Neural cell (in vitro differentiated cells): ENCODE measurements around the gene SYT13. TPM values are rescaled to one million over a fixed set of nuclear protein-coding genes. Genes with fewer than 3 reads are reported as not detected.

Experiments used
- H2AFZ ChIP-seq: fragments of 200-600, 300-800 bp; sonication (generic), shearing (Covaris generic); 2 replicates; pipeline ENCODE4 v1.6.0; 2014; ENCODE audit warnings: low read depth, mild to moderate bottlenecking, antibody characterized with exemption, low read length, moderate library complexity
- H3F3A ChIP-seq: fragments of 200-600 bp; shearing (Covaris generic); 2 replicates; pipeline ENCODE4 v1.6.1; 2016; ENCODE audit warnings: mild to moderate bottlenecking, moderate library complexity, mixed read lengths, antibody characterized with exemption, low read length; ENCODE audit not compliant: insufficient read depth, poor library complexity, severe bottlenecking
- H3K27ac ChIP-seq: fragments of 200-600, 300-800 bp; sonication (generic), shearing (Covaris generic); 2 replicates; pipeline ENCODE4 v1.5.1; 2014; ENCODE audit warnings: mild to moderate bottlenecking, low read length, moderate library complexity
- H3K27me3 ChIP-seq: fragments of 300-800, 200-600 bp; sonication (generic), shearing (Covaris generic); 2 replicates; pipeline ENCODE4 v1.6.0; 2014; ENCODE audit warnings: mild to moderate bottlenecking, low read depth, low read length, moderate library complexity; ENCODE audit not compliant: insufficient read depth
- H3K36me3 ChIP-seq: fragments of 300-800, 200-600 bp; sonication (generic), shearing (Covaris generic); 2 replicates; pipeline ENCODE4 v1.5.1; 2014; ENCODE audit warnings: mild to moderate bottlenecking, antibody characterized with exemption, low read length, moderate library complexity; ENCODE audit not compliant: insufficient read depth
- H3K4me2 ChIP-seq: fragments of 300-800, 200-600 bp; sonication (generic), shearing (Covaris generic); 2 replicates; pipeline ENCODE4 v1.6.0; 2014; ENCODE audit warnings: mild to moderate bottlenecking, low read length
- H3K4me3 ChIP-seq: fragments of 300-800, 200-600 bp; sonication (generic), shearing (Covaris generic); 2 replicates; pipeline ENCODE4 v1.5.1; 2014; ENCODE audit warnings: mild to moderate bottlenecking, low read length, moderate library complexity
- H3K79me2 ChIP-seq: fragments of 200-600 bp; shearing (Covaris generic); replicated peaks from 2 replicates; pipeline ENCODE4 v1.6.0; 2014; ENCODE audit warnings: mild to moderate bottlenecking, low read length, moderate library complexity; ENCODE audit not compliant: insufficient read depth
- H3K9ac ChIP-seq: fragments of 300-800, 200-600 bp; sonication (generic), shearing (Covaris generic); 2 replicates; pipeline ENCODE4 v1.6.1; 2016; ENCODE audit warnings: mild to moderate bottlenecking, low read length, mixed read lengths
- H3K9me2 ChIP-seq: fragments of 200-600 bp; shearing (Covaris generic); 2 replicates; pipeline ENCODE4 v1.6.1; 2016; ENCODE audit warnings: mild to moderate bottlenecking, low read length, mixed read lengths; ENCODE audit not compliant: insufficient read depth
- H3K9me3 ChIP-seq: fragments of 200-600, 300-800 bp; sonication (generic), shearing (Covaris generic); 2 replicates; pipeline ENCODE4 v1.6.1; 2016; ENCODE audit warnings: mild to moderate bottlenecking, mixed run types, low read length, moderate library complexity, mixed read lengths
- H4K20me1 ChIP-seq: fragments of 200-600 bp; shearing (Covaris generic); 2 replicates; pipeline ENCODE4 v1.6.1; 2016; ENCODE audit warnings: mild to moderate bottlenecking, mixed run types; ENCODE audit not compliant: insufficient read depth
- CTCF ChIP-seq: fragments of 450-650 bp; IDR thresholded peaks from 2 replicates; pipeline ENCODE4 v1.5.1; 2014; ENCODE audit warnings: antibody characterized with exemption, mild to moderate bottlenecking, moderate library complexity; ENCODE audit not compliant: poor library complexity, severe bottlenecking
- EP300 ChIP-seq: fragments of 450-650 bp; conservative IDR thresholded peaks from 2 replicates; pipeline ENCODE4 v1.6.1; 2014; ENCODE audit warnings: antibody characterized with exemption, mild to moderate bottlenecking, moderate library complexity; ENCODE audit not compliant: poor library complexity, severe bottlenecking
- EZH2 ChIP-seq: fragments of 200-600, 300-800 bp; shearing (Covaris generic), sonication (generic); IDR thresholded peaks from 2 replicates; pipeline ENCODE4 v1.6.1; 2014; ENCODE audit warnings: antibody characterized with exemption, low read length, borderline replicate concordance, mild to moderate bottlenecking; ENCODE audit not compliant: insufficient read depth, poor library complexity, severe bottlenecking
- MXI1 ChIP-seq: fragments of 450-650 bp; conservative IDR thresholded peaks from 2 replicates; pipeline ENCODE4 v1.6.1; 2014; ENCODE audit warnings: antibody characterized with exemption, mild to moderate bottlenecking; ENCODE audit not compliant: poor library complexity, severe bottlenecking
- POLR2AphosphoS5 ChIP-seq: IDR thresholded peaks from 2 replicates; pipeline ENCODE4 v1.6.1; 2012
- RAD21 ChIP-seq: fragments of 450-650 bp; conservative IDR thresholded peaks from 2 replicates; pipeline ENCODE4 v1.6.1; 2014; ENCODE audit warnings: antibody characterized with exemption, mild to moderate bottlenecking, moderate library complexity
- REST ChIP-seq: IDR thresholded peaks from 2 replicates; pipeline ENCODE4 v1.6.1; 2012; ENCODE audit warnings: borderline replicate concordance
- SMC3 ChIP-seq: fragments of 450-650 bp; conservative IDR thresholded peaks from 2 replicates; pipeline ENCODE4 v1.6.1; 2014; ENCODE audit warnings: antibody characterized with exemption, mild to moderate bottlenecking, moderate library complexity; ENCODE audit not compliant: poor library complexity
- TAF1 ChIP-seq: IDR thresholded peaks from 2 replicates; pipeline ENCODE4 v1.6.1; 2012; ENCODE audit warnings: low read depth
- polyA plus RNA-seq: library from polyadenylated mRNA; depleted of rRNA; stranded (reverse); fragments of >200 nt; gene quantifications from 2 replicates; pipeline ENCODE4 v1.2.3, GENCODE V29; 2014

SYT13 gene
- polyA plus RNA-seq, 1 donor from 2014 or later: 60.8 TPM

GRCh38 chr11:45274206-45274605, 11.9 kb downstream of the SYT13 start:
- H3K4me3 ChIP-seq: no peak overlapping the region
- no peak overlapping the region for H3K9ac ChIP-seq
- H2AFZ ChIP-seq: no peak overlapping the region
- H3K27me3 ChIP-seq: no peaks in the 10 kb centered on the region
- no peaks in the 10 kb centered on the region for H4K20me1 ChIP-seq
- no peaks in the 10 kb centered on the region for H3K36me3 ChIP-seq
- H3K79me2 ChIP-seq: no peaks in the 10 kb centered on the region
- TF ChIP-seq REST (no peak), EZH2 (no peak), CTCF (no peak), RAD21 (no peak), SMC3 (no peak), EP300 (no peak), POLR2AphosphoS5 (no peak), MXI1 (no peak), TAF1 (no peak)
- no peak overlapping the region for H3K4me2 ChIP-seq
- H3K9me3 ChIP-seq: no peaks in the 10 kb centered on the region
- H3K27ac ChIP-seq: no peak overlapping the region
- H3K9me2 ChIP-seq: no peaks in the 10 kb centered on the region
- no peaks in the 10 kb centered on the region for H3F3A ChIP-seq

- Histone ChIP-seq H3K79me2 (no peaks in the 10 kb centered on the region), H3F3A (no peaks in the 10 kb centered on the region), H4K20me1 (no peaks in the 10 kb centered on the region), H3K4me2 (no peak overlapping the region), H3K27ac (no peak overlapping the region), H3K36me3 (no peaks in the 10 kb centered on the region), H3K9me2 (no peaks in the 10 kb centered on the region), H3K27me3 (no peaks in the 10 kb centered on the region), H3K4me3 (no peak overlapping the region), H3K9me3 (no peaks in the 10 kb centered on the region), H2AFZ (no peak overlapping the region), H3K9ac (no peak overlapping the region)
- TF ChIP-seq RAD21 (no peak), CTCF (no peak), MXI1 (no peak), TAF1 (no peak), POLR2AphosphoS5 (no peak), SMC3 (no peak), EP300 (no peak), EZH2 (no peak), REST (no peak)
Measured at GRCh38 chr11:45273509-45273908, 12.6 kb downstream of the SYT13 start.
